Measurements from ENCODE around the gene NFATC3. TPM values are rescaled to one million over a fixed set of nuclear protein-coding genes. Genes with fewer than 3 reads are reported as not detected.

The NFATC3 gene
- total and polyA plus RNA-seq, 12 donors = 6.3 to 32.9 (median 23.4) TPM

DNA sequence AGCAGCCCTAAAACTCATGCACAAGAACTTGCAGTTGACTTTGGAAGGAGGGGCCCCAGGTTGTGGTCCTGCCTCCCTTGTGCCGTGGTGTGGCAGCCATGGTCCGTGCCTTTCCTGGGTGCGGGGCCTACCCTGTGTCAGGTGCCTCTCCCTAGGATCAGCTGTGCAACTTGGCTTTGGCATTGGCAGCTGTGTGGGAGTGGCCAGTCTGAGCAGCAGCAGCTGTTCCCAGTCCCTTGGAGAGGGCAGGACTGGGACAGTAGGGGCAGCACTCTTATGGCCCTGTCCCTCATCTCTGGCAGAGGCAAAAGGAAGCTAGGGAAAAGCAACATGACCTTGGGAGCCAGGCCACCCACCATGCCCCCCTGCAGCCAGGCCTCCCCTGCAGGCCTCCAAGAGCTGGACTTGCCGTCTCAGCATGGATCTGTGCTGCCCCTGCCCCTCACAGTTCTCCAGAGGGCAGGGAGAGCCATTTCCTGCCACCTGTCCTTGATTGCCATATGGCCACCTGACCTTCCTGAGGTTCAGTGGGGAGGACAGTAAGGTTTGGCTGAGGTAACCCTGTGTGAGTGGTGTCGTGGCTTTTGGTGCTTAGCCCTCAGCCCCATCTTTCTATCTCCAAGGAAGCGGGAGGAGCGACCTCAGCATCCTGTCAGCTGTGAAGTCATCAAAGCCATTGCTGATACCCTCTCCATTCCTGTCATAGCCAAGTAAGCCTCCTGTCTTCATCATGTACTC, 15.5 kb upstream of the NFATC3 start:
- peaks cover 0 to 70% (median 9%) of the 10 kb centered on the region in 9 donors for H3K36me3 ChIP-seq
- ATAC-seq (peak; percentile 48 to 89 (median 80)), DNase-seq (peak; percentile 47 to 59)
- TF ChIP-seq, protein P1, sequence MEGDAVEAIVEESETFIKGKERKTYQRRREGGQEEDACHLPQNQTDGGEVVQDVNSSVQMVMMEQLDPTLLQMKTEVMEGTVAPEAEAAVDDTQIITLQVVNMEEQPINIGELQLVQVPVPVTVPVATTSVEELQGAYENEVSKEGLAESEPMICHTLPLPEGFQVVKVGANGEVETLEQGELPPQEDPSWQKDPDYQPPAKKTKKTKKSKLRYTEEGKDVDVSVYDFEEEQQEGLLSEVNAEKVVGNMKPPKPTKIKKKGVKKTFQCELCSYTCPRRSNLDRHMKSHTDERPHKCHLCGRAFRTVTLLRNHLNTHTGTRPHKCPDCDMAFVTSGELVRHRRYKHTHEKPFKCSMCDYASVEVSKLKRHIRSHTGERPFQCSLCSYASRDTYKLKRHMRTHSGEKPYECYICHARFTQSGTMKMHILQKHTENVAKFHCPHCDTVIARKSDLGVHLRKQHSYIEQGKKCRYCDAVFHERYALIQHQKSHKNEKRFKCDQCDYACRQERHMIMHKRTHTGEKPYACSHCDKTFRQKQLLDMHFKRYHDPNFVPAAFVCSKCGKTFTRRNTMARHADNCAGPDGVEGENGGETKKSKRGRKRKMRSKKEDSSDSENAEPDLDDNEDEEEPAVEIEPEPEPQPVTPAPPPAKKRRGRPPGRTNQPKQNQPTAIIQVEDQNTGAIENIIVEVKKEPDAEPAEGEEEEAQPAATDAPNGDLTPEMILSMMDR (IDR thresholded peaks at IDR 0.05) = peak in 1 of 9 donors; percentile 14
- H3K27me3 ChIP-seq = no peaks in the 10 kb centered on the region
- no peak overlapping the region for H3K4me3 ChIP-seq
- peaks cover 5 to 54% (median 31%) of the 10 kb centered on the region in 9 donors for H3K4me1 ChIP-seq
- H3K9me3 ChIP-seq = no peaks in the 10 kb centered on the region
- intact Hi-C loops (cut with DNase I) = loop anchor here in 2 of 10 donors (10.0 kb wide), 2 partner anchors 255 to 395 kb away; no protein-coding TSS in a partner anchor
- H3K27ac ChIP-seq = peak overlapping the region in 5 of 10 donors; percentile 29 to 74 (median 35)
- 72 to 76% methylated on average over 7 of the region's 7 CpGs for WGBS, 2 donors

GRCh38 chr16:68070249-68070730, 14.9 kb upstream of the NFATC3 start:
- ATAC-seq = no peak
- H3K27ac ChIP-seq = peak overlapping the region in 4 of 10 donors; percentile 29 to 74 (median 35)

DNA sequence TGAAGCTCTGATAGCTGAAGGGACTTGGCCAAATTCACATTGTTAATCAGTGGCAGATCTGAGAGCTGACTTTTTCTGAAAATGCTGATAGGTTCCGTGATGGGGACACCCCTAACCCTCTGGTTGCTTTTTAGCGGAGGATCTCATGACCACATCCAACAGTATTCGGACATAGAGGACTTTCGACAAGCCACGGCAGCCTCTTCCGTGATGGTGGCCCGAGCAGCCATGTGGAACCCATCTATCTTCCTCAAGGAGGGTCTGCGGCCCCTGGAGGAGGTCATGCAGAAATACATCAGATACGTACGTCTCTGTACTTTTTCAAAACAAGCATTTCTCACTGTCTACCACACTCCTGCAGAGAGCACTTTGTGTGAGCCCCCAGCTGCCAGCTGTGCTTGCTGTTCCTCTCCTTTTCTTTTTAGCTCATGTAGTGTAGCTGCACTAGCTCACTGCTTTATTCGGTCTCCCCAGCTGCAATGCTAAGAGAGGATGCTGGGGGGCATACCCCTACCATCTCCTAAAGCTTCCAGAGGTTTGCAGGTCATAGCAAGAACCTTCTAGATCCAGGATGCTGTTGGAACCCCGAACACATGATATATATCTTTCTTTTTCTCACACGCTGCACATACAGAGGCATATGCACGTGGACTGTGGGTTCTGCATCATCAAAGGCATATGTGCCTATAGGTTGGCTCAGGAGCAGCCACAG, 14.2 kb upstream of the NFATC3 start:
- intact Hi-C loops (cut with DNase I) = no loop called here
- ATAC-seq = no peak

More at GRCh38 chr16:68070249-68070730, 14.9 kb upstream of the NFATC3 start:
- Histone ChIP-seq H3K4me3 (no peak overlapping the region), H3K4me1 (peaks cover 5 to 52% (median 24%) of the 10 kb centered on the region in 9 donors), H3K36me3 (peaks cover 0 to 73% (median 11%) of the 10 kb centered on the region in 9 donors), H3K27me3 (no peaks in the 10 kb centered on the region), H3K9me3 (no peaks in the 10 kb centered on the region)
- DNase-seq = no peak
- TF ChIP-seq, protein P1 (IDR thresholded peaks at IDR 0.05) = no peak
- 63 to 70% methylated on average over 2 of the region's 2 CpGs for WGBS, 2 donors
- intact Hi-C loops (cut with DNase I) = no loop called here

GRCh38 chr16:68071518-68071901, 13.7 kb upstream of the NFATC3 start:
- H3K27me3 ChIP-seq = no peaks in the 10 kb centered on the region
- H3K27ac ChIP-seq = no peak overlapping the region
- peaks cover 5 to 46% (median 16%) of the 10 kb centered on the region in 9 donors for H3K4me1 ChIP-seq
- H3K9me3 ChIP-seq = no peaks in the 10 kb centered on the region
- peaks cover 0 to 74% (median 11%) of the 10 kb centered on the region in 9 donors for H3K36me3 ChIP-seq
- DNase-seq (no peak), ATAC-seq (no peak)
- TF ChIP-seq, protein P1 (IDR thresholded peaks at IDR 0.05) = no peak
- intact Hi-C loops (cut with DNase I) = no loop called here
- WGBS, 2 donors = 97 to 98% methylated on average over 1 of the region's 1 CpG
- H3K4me3 ChIP-seq = no peak overlapping the region

More for the DNA sequence above, 14.2 kb upstream of the NFATC3 start:
- H3K9me3 ChIP-seq = no peaks in the 10 kb centered on the region
- peaks cover 5 to 51% (median 18%) of the 10 kb centered on the region in 9 donors for H3K4me1 ChIP-seq
- 88 to 92% methylated on average over 14 of the region's 14 CpGs for WGBS, 2 donors
- H3K4me3 ChIP-seq = no peak overlapping the region
- H3K27ac ChIP-seq = peak overlapping the region in 1 of 10 donors; percentile 74
- H3K27me3 ChIP-seq = no peaks in the 10 kb centered on the region
- DNase-seq = no peak
- peaks cover 0 to 74% (median 11%) of the 10 kb centered on the region in 9 donors for H3K36me3 ChIP-seq
- TF ChIP-seq, protein P1 (IDR thresholded peaks at IDR 0.05) = no peak

All from heart right ventricle (tissue), 16 donors.